ENCODE measurements around the gene C16orf86.

DNA sequence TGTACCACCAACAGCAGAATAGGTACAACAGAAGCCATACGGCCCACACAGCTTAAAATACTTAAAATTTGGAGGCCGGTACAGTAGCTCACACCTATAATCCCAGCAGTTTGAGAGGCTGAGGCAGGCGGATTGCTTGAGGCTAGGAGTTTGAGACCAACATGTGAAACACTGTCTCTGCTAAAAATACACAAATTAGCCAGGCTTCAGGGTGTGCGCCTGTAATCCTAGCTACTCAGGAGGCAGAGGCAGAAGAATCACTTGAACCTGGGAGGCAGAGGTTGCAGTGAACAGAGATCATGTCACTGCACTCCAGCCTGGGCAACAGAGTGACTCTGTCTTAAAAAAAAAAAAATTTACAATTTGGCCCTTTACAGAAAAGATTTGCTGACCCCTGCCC is 35.5 kb downstream of the C16orf86 start:
- TF ChIP-seq GATA2 (IDR thresholded peaks at IDR 0.05; ENCODE audit: low read depth, low read length) (no peak), GATA3 (IDR thresholded peaks at IDR 0.05; ENCODE audit: low read depth, low read length) (no peak)

Measured in SH-SY5Y (cell line).